ENCODE measurements around the gene FOXL2NB. TPM values are rescaled to one million over a fixed set of nuclear protein-coding genes. Genes with fewer than 3 reads are reported as not detected.

The FOXL2NB gene
- total RNA-seq, 1 experiment from 2014 or later = not detected

DNA sequence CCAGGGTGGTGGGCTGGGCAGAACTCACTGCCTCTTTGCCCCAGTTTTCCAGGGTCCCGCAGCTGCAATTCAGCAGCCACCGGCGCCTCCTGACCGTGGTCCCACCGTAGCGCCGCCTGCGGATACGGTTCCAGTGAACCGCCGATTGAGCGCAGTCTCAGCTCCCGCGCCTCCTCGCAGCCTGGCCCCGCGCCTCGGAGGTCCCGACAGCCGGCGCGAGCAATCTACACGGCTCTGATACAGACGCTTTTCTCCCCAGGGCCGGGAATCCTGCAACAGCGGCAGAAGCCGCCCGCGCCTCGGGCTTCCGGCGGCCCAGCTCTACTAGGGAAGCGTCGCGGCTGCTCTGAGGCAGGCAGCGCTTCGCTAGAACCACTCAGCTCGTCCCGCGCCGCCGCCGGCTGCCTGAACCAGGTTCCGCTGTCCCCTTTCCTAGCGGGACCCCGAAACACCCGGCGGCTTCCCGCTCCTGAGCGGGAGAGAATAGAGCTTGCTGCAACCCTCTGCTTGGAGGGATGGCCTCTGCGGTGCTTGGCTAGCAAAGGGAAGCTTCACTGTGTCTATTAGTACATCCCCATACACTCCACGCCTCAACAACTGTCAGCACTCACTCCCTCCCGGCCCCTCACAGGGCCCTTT is 3.1 kb downstream of the FOXL2NB start:
- peak overlapping the region; percentile 35 for H3K4me3 ChIP-seq (ENCODE audit: low read depth, low read length, poor library complexity, severe bottlenecking)
- TF ChIP-seq EZH2 (IDR thresholded peaks at IDR 0.05; ENCODE audit: borderline replicate concordance, low read depth, low read length, poor library complexity, severe bottlenecking) (peak; percentile 89), CTCF (conservative IDR thresholded peaks at IDR 0.05; ENCODE audit: low read depth, low read length) (no peak)
- H3K4me1 ChIP-seq (ENCODE audit: insufficient read depth, low read length, poor library complexity, severe bottlenecking) = peaks cover 5% of the 10 kb centered on the region
- ChIA-PET POLR2A (ENCODE audit: low non-redundant PET) (no interaction called here), CTCF (interaction anchor here (1.2 kb wide), 1 partner anchor 14 kb away, joined by 3 read pairs; no protein-coding TSS in a partner anchor)
- no peaks in the 10 kb centered on the region for H3K36me3 ChIP-seq (ENCODE audit: insufficient read depth, low read length, poor library complexity, severe bottlenecking)
- peak; percentile 41 for DNase-seq (ENCODE audit: low spot score)
- BruUV-seq (replicated peaks) = no TSS peak
- intact Hi-C loops (cut with micrococcal nuclease; ENCODE audit: unreplicated experiment) = no loop called here
- H3K9me3 ChIP-seq (ENCODE audit: low read depth, low read length, poor library complexity, severe bottlenecking) = no peaks in the 10 kb centered on the region
- H3K27ac ChIP-seq (ENCODE audit: low read depth, low read length, poor library complexity, severe bottlenecking) = no peak overlapping the region
- peaks cover 77% of the 10 kb centered on the region for H3K27me3 ChIP-seq (replicated peaks; ENCODE audit: insufficient read depth, low read depth, low read length, poor library complexity)

DNA sequence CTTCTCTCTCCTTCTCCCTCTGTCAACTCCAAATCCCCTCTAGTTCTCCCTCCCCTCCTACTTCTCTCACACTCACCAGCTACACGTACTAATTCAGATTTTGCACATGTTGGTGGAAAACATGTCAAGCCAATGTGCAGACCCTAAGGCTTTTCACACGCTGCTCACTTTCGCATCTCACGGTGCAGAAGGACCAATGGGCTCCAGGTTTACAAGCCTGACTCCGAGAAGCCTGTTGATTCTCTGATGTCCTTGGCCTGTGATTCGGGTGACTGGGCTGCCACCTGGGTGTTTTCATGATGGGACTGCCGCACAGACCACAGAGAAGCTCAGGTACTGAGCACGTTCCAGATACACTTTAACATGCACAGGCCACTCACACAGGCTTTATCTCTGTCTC is 3.7 kb downstream of the FOXL2NB start:
- intact Hi-C loops (cut with micrococcal nuclease; ENCODE audit: unreplicated experiment) = no loop called here
- H3K27ac ChIP-seq (ENCODE audit: low read depth, low read length, poor library complexity, severe bottlenecking) = no peak overlapping the region
- peaks cover 5% of the 10 kb centered on the region for H3K4me1 ChIP-seq (ENCODE audit: insufficient read depth, low read length, poor library complexity, severe bottlenecking)
- POLR2A ChIA-PET (ENCODE audit: low non-redundant PET) = no interaction called here
- peaks cover 78% of the 10 kb centered on the region for H3K27me3 ChIP-seq (replicated peaks; ENCODE audit: insufficient read depth, low read depth, low read length, poor library complexity)
- no peak for DNase-seq (ENCODE audit: low spot score)
- CTCF ChIA-PET = no interaction called here
- no peaks in the 10 kb centered on the region for H3K9me3 ChIP-seq (ENCODE audit: low read depth, low read length, poor library complexity, severe bottlenecking)
- H3K36me3 ChIP-seq (ENCODE audit: insufficient read depth, low read length, poor library complexity, severe bottlenecking) = no peaks in the 10 kb centered on the region
- BruUV-seq (replicated peaks) = no TSS peak
- no peak overlapping the region for H3K4me3 ChIP-seq (ENCODE audit: low read depth, low read length, poor library complexity, severe bottlenecking)
- TF ChIP-seq EZH2 (IDR thresholded peaks at IDR 0.05; ENCODE audit: borderline replicate concordance, low read depth, low read length, poor library complexity, severe bottlenecking) (no peak), CTCF (conservative IDR thresholded peaks at IDR 0.05; ENCODE audit: low read depth, low read length) (no peak)

GRCh38 chr3:138960417-138960852 is 13.4 kb downstream of the FOXL2NB start:
- H3K9me3 ChIP-seq (ENCODE audit: low read depth, low read length, poor library complexity, severe bottlenecking) = peaks cover 6% of the 10 kb centered on the region
- BruUV-seq (replicated peaks) = no TSS peak
- TF ChIP-seq EZH2 (IDR thresholded peaks at IDR 0.05; ENCODE audit: borderline replicate concordance, low read depth, low read length, poor library complexity, severe bottlenecking) (no peak), CTCF (conservative IDR thresholded peaks at IDR 0.05; ENCODE audit: low read depth, low read length) (no peak)
- POLR2A ChIA-PET (ENCODE audit: low non-redundant PET) = no interaction called here
- H3K4me3 ChIP-seq (ENCODE audit: low read depth, low read length, poor library complexity, severe bottlenecking) = no peak overlapping the region
- CTCF ChIA-PET = no interaction called here
- no peak overlapping the region for H3K27ac ChIP-seq (ENCODE audit: low read depth, low read length, poor library complexity, severe bottlenecking)
- peaks cover 53% of the 10 kb centered on the region for H3K27me3 ChIP-seq (replicated peaks; ENCODE audit: insufficient read depth, low read depth, low read length, poor library complexity)
- intact Hi-C loops (cut with micrococcal nuclease; ENCODE audit: unreplicated experiment) = no loop called here
- no peaks in the 10 kb centered on the region for H3K36me3 ChIP-seq (ENCODE audit: insufficient read depth, low read length, poor library complexity, severe bottlenecking)
- DNase-seq (ENCODE audit: low spot score) = no peak
- no peaks in the 10 kb centered on the region for H3K4me1 ChIP-seq (ENCODE audit: insufficient read depth, low read length, poor library complexity, severe bottlenecking)

Data from A673 (cell line).